WERI-Rb-1 (cell line): Measurements from ENCODE around the gene FBXW12.

Experiments used
- DNase-seq: peaks from one replicate; pipeline ENCODE4 v3.0.0-alpha.2; 2020
- H3K27ac ChIP-seq: fragments of 250-450 bp; sonication (Bioruptor Pico); 2 replicates; pipeline ENCODE4 v1.5.1; 2020; ENCODE audit warnings: mild to moderate bottlenecking, moderate library complexity
- H3K27me3 ChIP-seq: fragments of 250-450 bp; sonication (Bioruptor Pico); 2 replicates; pipeline ENCODE4 v1.5.1; 2021; ENCODE audit warnings: mild to moderate bottlenecking, low read depth, moderate library complexity; ENCODE audit not compliant: insufficient read depth, severe bottlenecking
- H3K36me3 ChIP-seq: fragments of 250-450 bp; sonication (Bioruptor Pico); 2 replicates; pipeline ENCODE4 v1.5.1; 2020; ENCODE audit warnings: mild to moderate bottlenecking, moderate library complexity
- H3K4me3 ChIP-seq: 2 replicates; pipeline ENCODE4 v1.5.1; 2011; ENCODE audit warnings: low read depth, mild to moderate bottlenecking, control low read depth, low read length
- H3K9me3 ChIP-seq: fragments of 250-450 bp; sonication (Bioruptor Pico); 2 replicates; pipeline ENCODE4 v1.5.1; 2021; ENCODE audit warnings: mild to moderate bottlenecking, moderate library complexity; ENCODE audit not compliant: severe bottlenecking
- TF ChIP-seq, protein P1 (sequence below): IDR thresholded peaks from 2 replicates; pipeline ENCODE4 v1.5.1; 2011; ENCODE audit warnings: low read depth, mild to moderate bottlenecking, control low read depth, inconsistent platforms, low read length

Gene FBXW12

DNA sequence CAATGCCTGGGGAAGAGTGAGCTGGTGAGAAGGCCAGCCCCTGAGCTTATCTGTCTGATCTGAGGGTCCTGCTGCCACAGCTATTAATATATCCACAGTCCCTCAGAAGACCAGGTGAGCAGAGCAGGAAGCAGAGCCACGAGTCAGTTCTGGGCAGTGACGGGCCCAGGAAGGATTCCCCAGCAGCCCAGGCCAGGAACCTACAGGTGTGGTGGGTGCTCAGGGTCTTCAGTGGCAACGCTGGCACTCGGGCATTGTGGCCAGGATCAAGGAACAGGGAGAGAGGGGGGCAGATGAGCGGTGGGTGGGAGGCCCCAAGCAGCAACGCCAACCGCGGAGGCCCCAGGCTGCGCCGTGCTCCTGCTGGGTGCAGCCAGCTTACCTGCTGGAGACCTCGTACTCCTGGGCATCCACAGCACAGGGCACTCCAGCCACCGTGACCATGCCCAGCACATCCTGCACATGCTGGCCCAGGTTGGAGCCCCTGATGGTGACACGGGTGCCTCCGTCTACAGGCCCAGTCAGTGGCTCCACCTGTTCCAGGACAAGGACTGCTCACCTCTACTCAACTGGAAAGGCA is 45.6 kb downstream of the FBXW12 start:
- no peaks in the 10 kb centered on the region for H3K9me3 ChIP-seq
- peaks cover 75% of the 10 kb centered on the region for H3K36me3 ChIP-seq

DNA sequence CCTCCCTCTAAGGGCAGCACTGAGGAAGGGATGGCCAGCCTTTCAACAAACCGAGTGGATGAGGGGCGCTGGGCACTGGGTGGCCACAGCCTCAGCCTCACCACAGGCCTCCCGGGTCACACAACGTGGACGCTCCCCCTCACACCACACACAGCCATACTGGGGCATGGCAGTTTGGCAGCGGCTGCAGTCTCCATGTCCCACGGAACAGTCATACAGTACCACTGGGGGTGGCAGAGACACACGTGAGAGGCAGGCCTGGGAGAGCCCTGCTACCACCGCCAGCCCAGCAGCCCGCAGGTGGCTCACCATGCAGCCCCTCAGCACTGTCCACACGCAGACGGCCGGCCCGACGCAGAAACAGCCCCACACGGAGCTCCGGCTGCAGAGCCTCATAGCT is 46.1 kb downstream of the FBXW12 start:
- peaks cover 72% of the 10 kb centered on the region for H3K36me3 ChIP-seq
- no peak for DNase-seq
- no peaks in the 10 kb centered on the region for H3K9me3 ChIP-seq
- no peak overlapping the region for H3K4me3 ChIP-seq
- H3K27me3 ChIP-seq: no peaks in the 10 kb centered on the region
- H3K27ac ChIP-seq: no peak overlapping the region
- TF ChIP-seq, protein P1, sequence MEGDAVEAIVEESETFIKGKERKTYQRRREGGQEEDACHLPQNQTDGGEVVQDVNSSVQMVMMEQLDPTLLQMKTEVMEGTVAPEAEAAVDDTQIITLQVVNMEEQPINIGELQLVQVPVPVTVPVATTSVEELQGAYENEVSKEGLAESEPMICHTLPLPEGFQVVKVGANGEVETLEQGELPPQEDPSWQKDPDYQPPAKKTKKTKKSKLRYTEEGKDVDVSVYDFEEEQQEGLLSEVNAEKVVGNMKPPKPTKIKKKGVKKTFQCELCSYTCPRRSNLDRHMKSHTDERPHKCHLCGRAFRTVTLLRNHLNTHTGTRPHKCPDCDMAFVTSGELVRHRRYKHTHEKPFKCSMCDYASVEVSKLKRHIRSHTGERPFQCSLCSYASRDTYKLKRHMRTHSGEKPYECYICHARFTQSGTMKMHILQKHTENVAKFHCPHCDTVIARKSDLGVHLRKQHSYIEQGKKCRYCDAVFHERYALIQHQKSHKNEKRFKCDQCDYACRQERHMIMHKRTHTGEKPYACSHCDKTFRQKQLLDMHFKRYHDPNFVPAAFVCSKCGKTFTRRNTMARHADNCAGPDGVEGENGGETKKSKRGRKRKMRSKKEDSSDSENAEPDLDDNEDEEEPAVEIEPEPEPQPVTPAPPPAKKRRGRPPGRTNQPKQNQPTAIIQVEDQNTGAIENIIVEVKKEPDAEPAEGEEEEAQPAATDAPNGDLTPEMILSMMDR: no peak

More for the DNA sequence above, 45.6 kb downstream of the FBXW12 start:
- Histone ChIP-seq H3K27me3 (no peaks in the 10 kb centered on the region), H3K27ac (no peak overlapping the region), H3K4me3 (no peak overlapping the region)
- no peak for DNase-seq
- TF ChIP-seq, protein P1: no peak

DNA sequence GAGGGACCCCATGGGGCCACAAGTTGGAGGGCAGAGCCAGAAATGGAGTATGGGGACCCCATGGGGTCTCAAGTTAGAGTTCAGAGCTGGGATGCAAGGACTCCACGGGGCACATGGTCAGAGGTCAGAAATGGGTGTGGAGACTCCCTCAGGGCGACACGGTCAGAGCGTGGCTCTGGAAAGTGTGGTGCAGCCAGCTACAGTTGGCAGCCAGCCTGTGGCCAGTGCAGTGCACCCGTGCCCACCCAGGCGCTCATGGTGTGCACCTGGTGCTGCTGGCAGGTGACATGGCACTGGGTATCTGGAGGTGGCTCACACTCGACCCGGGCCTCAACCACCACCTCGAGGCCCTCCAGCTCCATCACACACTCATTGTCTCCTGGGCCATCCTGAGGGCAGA is 46.6 kb downstream of the FBXW12 start:
- peaks cover 72% of the 10 kb centered on the region for H3K36me3 ChIP-seq
- TF ChIP-seq, protein P1: no peak
- no peak overlapping the region for H3K27ac ChIP-seq
- no peaks in the 10 kb centered on the region for H3K9me3 ChIP-seq
- no peak overlapping the region for H3K4me3 ChIP-seq
- no peaks in the 10 kb centered on the region for H3K27me3 ChIP-seq
- no peak for DNase-seq

DNA sequence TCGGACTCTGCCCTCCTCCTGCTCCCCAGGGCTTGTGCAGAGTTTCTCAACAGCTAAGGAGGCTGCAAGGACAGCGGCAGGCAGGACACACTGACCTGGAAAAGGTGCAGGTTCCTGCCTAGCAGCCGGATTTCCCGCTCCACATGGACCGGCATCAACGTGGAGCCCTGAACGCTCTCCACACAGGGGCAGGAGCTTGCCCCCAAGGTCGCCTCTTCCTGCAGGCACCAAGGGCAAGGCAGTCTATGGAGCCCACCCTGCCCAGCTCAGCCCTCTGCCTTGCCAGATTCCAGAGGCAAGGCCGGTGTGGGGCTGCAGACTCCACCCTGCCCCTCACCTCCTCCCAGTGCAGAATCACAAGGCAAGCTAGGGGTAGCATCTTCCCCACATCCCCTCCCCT is 47.1 kb downstream of the FBXW12 start:
- TF ChIP-seq, protein P1: no peak
- Histone ChIP-seq H3K4me3 (no peak overlapping the region), H3K36me3 (peaks cover 72% of the 10 kb centered on the region), H3K9me3 (no peaks in the 10 kb centered on the region), H3K27ac (no peak overlapping the region), H3K27me3 (no peaks in the 10 kb centered on the region)
- no peak for DNase-seq

DNA sequence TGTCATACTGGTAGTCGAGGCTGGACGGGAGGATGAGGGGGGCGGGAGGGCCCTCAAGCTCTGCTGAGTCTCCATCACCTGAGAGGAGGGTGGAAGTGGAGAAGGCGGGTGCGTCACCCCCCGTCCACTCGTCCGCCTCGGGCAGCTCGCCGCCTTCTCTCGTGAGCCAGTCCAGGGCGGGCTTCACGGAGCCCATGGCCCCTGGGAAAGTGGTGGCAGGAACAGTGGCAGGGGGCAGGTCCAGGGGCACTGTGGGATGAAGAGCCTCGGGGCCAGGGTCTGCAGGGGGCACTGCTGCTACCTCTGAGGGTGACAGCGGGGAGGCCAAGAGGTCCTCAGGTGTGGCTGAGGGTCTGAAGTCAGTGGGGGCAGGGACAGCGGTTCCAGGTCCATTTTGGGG is 47.6 kb downstream of the FBXW12 start:
- H3K27me3 ChIP-seq: no peaks in the 10 kb centered on the region
- TF ChIP-seq, protein P1: no peak

DNA sequence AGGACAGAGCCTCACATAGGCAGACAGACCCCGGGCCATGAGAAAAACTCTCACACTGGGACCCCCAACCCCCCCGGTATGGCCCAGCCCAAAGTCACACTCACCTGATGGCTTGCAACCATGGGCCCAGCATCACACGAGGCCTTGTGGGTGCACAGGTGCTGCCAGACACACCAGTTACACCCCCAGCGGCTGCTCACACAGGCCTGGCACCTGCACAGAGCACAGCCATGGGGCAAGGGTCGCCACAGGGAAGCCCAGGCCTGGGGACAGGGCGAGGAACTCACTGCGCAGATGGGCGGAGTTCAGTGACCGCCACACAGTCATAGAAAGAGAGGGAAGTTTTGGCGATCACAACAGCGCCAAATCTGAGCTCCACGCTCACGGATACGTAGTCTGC is 48.5 kb downstream of the FBXW12 start:
- Histone ChIP-seq H3K27me3 (no peaks in the 10 kb centered on the region), H3K27ac (no peak overlapping the region), H3K4me3 (no peak overlapping the region), H3K9me3 (no peaks in the 10 kb centered on the region), H3K36me3 (peaks cover 72% of the 10 kb centered on the region)
- TF ChIP-seq, protein P1: no peak
- no peak for DNase-seq

More for the DNA sequence above, 47.6 kb downstream of the FBXW12 start:
- Histone ChIP-seq H3K27ac (no peak overlapping the region), H3K9me3 (no peaks in the 10 kb centered on the region), H3K4me3 (no peak overlapping the region), H3K36me3 (peaks cover 73% of the 10 kb centered on the region)
- DNase-seq: no peak
